RWPE1 (cell line): Measurements from ENCODE around the gene COL5A1.

Source experiments
- CTCF ChIA-PET: fragments of 350-600 bp; sonication (Branson Sonifier 250); formaldehyde crosslinking; extraction: SDS; loops from one replicate; lab custom pipeline; 2021; lab: Yijun Ruan, JAX
- POLR2A ChIA-PET: fragments of 400-600 bp; formaldehyde crosslinking; extraction: SDS; loops from one replicate; lab custom pipeline; 2020; ENCODE audit warnings: antibody characterized with exemption; ENCODE audit not compliant: low non-redundant PET; lab: Yijun Ruan, JAX
- DNase-seq: peaks from one replicate; pipeline ENCODE4 v3.0.0; 2012; ENCODE audit warnings: low spot score
- H3K27ac ChIP-seq: fragments of 450-650 bp; 2 replicates; pipeline ENCODE4 v1.5.1; 2017
- TF ChIP-seq, protein P1 (sequence below): fragments of 450-650 bp; conservative IDR thresholded peaks from 2 replicates; pipeline ENCODE4 v1.5.1; 2017; ENCODE audit warnings: low read depth, mild to moderate bottlenecking

The COL5A1 gene

DNA sequence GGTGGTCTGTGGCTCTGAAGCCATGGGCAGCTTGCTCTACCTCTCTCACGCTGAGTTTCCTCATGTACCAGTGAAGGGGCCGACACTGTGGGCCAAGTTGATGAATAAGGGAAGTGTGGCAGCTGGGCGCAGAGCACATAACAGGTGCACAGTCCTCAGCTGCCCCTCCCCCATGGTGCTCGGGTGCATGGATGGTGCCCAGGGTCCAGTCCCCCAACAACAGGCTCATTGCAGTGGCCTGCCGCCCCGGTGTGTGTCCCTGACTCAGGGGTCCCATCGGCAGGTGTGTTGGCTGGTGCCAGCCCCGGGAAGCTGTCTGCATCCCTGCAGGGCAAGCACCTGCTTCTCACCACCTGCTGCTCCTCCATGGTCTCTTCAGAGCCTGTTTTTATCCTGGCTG is 36.6 kb downstream of the COL5A1 start:
- DNase-seq, result no peak
- H3K27ac ChIP-seq, result no peak overlapping the region
- TF ChIP-seq, protein P1, sequence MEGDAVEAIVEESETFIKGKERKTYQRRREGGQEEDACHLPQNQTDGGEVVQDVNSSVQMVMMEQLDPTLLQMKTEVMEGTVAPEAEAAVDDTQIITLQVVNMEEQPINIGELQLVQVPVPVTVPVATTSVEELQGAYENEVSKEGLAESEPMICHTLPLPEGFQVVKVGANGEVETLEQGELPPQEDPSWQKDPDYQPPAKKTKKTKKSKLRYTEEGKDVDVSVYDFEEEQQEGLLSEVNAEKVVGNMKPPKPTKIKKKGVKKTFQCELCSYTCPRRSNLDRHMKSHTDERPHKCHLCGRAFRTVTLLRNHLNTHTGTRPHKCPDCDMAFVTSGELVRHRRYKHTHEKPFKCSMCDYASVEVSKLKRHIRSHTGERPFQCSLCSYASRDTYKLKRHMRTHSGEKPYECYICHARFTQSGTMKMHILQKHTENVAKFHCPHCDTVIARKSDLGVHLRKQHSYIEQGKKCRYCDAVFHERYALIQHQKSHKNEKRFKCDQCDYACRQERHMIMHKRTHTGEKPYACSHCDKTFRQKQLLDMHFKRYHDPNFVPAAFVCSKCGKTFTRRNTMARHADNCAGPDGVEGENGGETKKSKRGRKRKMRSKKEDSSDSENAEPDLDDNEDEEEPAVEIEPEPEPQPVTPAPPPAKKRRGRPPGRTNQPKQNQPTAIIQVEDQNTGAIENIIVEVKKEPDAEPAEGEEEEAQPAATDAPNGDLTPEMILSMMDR, result no peak
- CTCF ChIA-PET, result interaction anchor here (1.1 to 1.4 kb wide), 2 partner anchors 9 to 65 kb away, joined by 3 to 8 read pairs; no protein-coding TSS in a partner anchor
- POLR2A ChIA-PET, result no interaction called here

DNA sequence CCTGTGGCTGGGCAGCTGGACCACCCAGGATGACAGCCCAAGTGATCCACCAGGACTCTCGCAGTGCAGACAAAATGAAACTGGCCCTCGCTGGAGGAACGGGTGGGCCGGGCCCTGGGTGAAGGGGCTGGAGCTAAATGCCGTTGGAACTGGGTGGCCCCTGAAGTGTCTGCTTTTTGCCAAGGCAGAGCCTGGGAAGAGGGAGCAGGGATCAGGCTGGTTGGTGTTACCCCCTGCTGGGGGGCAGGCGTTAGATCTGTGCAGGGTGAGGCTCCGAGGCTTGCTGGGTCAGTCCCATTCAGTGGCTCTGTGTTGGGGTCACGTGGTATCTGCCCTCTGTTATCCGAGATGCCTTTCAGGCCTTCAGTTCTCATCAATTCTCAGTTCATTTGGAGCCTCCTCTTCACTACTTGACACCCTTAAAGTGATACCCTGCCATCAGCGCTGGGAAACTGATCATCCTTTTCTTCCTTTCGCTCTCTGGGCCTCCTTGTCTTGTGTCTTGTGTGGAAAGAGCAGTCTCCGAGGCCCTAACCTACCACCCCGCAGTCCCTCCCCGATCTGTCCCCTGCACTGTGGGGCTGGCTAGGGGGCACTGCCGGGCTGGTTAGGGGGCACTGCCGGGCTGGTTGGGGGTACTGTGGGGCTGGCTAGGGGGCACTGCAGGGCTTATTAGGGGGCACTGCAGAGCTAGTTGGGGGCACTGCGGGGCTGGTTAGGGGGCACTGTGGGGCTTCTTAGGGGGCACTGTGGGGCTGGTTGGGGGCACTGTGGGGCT is 37.3 kb downstream of the COL5A1 start:
- ChIA-PET POLR2A (no interaction called here), CTCF (interaction anchor here (1.1 to 1.4 kb wide), 2 partner anchors 8 to 65 kb away, joined by 3 to 8 read pairs; no protein-coding TSS in a partner anchor)
- TF ChIP-seq, protein P1, result no peak
- no peak overlapping the region for H3K27ac ChIP-seq
- no peak for DNase-seq

DNA sequence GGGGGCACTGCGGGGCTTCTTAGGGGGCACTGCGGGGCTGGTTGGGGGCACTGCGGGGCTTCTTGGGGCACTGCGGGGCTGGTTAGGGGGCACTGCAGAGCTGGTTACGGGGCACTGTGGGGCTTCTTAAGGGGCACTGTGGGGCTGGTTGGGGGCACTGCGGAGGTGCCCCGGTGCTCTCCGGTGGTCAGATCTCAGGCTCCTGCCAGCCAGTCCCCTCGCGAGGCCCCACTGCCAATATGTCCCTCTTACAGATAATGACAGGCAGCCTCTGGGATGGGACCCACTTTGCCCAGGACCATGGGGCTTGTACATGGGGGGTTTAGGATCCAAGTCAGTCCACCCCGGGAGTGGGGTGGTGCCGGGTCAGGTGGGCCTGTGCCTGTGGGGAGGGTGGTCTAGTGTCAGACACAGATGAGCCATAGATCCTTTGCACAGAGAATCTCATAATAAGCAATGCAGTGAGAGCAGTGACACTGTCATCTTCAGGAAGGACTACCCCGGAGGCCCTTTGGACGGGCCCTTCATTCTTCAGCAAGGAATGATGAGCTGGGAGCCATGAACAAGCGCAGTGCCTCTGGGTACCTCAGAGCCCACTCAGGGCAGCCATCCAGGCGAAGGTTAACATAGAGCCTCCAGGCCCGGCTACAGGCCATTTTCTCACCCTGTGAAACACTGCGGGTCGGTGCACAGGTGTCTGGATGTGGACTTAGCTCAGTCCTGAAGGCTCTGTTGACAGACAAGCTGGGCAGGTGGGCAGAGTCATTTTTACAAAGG is 38.2 kb downstream of the COL5A1 start:
- ChIA-PET CTCF (interaction anchor here (0.7 to 0.8 kb wide), 2 partner anchors 59 to 729 kb away, joined by 3 to 5 read pairs; no protein-coding TSS in a partner anchor), POLR2A (no interaction called here)
- TF ChIP-seq, protein P1, result no peak
- H3K27ac ChIP-seq, result no peak overlapping the region
- no peak for DNase-seq

DNA sequence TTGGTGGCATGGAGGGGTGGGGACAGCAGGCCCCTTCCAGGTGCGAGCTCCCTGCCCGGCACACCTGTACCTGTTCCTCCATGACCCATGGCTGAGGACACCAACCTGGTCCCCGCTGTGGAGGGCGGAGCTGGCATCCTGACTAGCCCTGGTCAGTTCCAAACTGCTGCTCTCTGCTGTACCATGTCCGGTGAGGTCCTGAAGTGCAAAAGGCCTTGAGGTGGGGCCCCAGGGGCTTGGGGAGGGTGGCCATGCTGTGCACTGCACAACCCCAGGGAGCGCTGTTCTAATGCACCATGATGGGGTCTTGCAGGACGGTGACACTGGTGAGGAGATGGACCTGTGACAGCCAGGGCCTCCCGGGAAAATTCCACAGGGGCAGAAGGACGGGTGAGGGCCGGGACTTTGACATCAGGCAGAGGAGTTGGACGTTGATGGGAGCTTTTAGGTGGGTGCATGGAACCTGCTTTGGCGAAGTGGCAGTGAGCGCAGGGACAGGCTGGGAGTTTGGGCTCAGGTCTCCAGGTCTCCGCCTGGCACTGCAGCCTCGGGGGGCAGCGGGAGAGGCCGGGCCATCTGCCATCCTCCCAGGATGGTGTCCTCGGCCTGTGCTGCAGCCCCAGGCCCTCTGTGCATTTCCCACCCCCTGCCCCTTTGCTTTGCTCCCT is 38.9 kb downstream of the COL5A1 start:
- DNase-seq, result no peak
- POLR2A ChIA-PET, result no interaction called here
- CTCF ChIA-PET, result interaction anchor here (0.8 kb wide), 1 partner anchor 728 kb away, joined by 5 read pairs; no protein-coding TSS in a partner anchor
- TF ChIP-seq, protein P1, result no peak
- H3K27ac ChIP-seq, result peak overlapping the region; percentile 9; the same call in 1 of the 2 replicates

DNA sequence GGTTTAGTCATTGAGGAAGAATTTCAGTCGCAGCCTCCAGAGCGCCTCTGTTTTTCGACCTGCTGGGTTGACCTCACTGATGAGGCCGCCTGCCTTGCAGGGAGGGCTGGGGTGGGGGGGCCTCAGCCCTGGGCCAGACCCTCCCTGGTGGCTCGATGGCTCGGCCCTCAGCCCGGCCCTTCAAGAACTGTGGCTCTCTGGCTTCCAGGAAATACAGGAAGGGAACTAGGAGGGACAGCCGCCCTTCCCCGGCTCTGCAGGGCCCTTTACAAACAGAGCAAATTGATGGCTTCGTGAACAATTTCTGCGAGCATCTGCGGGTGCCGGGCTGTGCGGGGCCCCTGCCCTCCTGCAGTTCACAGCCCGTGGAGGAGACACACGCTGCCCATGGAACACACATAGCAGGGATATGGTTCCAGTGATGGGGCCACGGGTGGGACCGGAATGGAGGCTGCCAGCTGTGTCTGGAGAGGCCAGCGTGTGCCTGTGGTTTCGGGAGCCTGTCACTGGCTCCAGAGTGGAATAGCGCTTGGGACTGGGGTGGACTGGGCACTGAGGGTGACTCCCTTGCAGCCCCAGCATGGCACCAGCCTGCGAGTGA is 39.6 kb downstream of the COL5A1 start:
- no peak for DNase-seq
- TF ChIP-seq, protein P1, result no peak
- ChIA-PET CTCF (no interaction called here), POLR2A (no interaction called here)
- H3K27ac ChIP-seq, result peak overlapping the region; percentile 9; the same call in 1 of the 2 replicates
